Body of pancreas (tissue), 4 donors: ENCODE data around the gene HDAC3.

ENCODE experiments used
- POLR2A ChIP-seq, 3 donors: fragments of 450-650 bp; IDR thresholded peaks; one replicate each; pipeline ENCODE4 v1.6.1; 2016; ENCODE audit warnings: antibody characterized with exemption in 3 of 3, mild to moderate bottlenecking in 2 of 3
- TF ChIP-seq, protein P1 (sequence below), 7 experiments: fragments of 450-650 bp in 4 of 7; fragments of 200-600 bp in 3 of 7; sonication (generic) in 3 of 7; IDR thresholded peaks; one replicate each; pipeline ENCODE4 v1.5.1; 2016 to 2019; ENCODE audit warnings: antibody characterized with exemption in 7 of 7

DNA sequence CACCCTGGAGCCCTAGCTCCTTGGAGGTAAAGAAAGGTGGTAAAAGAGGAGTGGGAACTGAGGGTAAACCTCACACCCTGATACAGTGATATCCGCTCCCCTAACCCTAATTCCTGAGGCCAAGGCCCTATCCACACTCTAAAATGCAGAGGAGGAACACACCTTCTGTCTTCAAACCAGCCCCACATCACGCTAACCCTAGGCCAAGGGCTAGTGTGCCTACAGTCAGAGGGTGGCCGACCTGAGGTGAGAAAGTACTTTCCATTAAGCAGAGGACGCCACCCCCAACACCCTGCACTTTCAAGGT, 590 bp downstream of the HDAC3 start:
- TF ChIP-seq, protein P1, sequence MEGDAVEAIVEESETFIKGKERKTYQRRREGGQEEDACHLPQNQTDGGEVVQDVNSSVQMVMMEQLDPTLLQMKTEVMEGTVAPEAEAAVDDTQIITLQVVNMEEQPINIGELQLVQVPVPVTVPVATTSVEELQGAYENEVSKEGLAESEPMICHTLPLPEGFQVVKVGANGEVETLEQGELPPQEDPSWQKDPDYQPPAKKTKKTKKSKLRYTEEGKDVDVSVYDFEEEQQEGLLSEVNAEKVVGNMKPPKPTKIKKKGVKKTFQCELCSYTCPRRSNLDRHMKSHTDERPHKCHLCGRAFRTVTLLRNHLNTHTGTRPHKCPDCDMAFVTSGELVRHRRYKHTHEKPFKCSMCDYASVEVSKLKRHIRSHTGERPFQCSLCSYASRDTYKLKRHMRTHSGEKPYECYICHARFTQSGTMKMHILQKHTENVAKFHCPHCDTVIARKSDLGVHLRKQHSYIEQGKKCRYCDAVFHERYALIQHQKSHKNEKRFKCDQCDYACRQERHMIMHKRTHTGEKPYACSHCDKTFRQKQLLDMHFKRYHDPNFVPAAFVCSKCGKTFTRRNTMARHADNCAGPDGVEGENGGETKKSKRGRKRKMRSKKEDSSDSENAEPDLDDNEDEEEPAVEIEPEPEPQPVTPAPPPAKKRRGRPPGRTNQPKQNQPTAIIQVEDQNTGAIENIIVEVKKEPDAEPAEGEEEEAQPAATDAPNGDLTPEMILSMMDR (IDR thresholded peaks at IDR 0.05) = no peak
- TF ChIP-seq POLR2A (IDR thresholded peaks at IDR 0.05) = no peak
